GM19467 (cell line): ENCODE data around the gene IL20RA.
A peak's percentile ranks its signal among the peaks of the same experiment; 100 is the strongest.
"Not testable (repeated sequence)": the region's sequence is repeated elsewhere in the genome, so short reads cannot be mapped to it uniquely, and the experiment has no call there.

Experiments
- ATAC-seq: cut with Tn5 transposase; IDR thresholded peaks from one replicate; pipeline ENCODE4 v1.9.1; 2021; ENCODE audit warnings: mild to moderate bottlenecking, moderate library complexity; ENCODE audit not compliant: unreplicated experiment

IL20RA gene, protein sequence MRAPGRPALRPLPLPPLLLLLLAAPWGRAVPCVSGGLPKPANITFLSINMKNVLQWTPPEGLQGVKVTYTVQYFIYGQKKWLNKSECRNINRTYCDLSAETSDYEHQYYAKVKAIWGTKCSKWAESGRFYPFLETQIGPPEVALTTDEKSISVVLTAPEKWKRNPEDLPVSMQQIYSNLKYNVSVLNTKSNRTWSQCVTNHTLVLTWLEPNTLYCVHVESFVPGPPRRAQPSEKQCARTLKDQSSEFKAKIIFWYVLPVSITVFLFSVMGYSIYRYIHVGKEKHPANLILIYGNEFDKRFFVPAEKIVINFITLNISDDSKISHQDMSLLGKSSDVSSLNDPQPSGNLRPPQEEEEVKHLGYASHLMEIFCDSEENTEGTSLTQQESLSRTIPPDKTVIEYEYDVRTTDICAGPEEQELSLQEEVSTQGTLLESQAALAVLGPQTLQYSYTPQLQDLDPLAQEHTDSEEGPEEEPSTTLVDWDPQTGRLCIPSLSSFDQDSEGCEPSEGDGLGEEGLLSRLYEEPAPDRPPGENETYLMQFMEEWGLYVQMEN

GRCh38 chr6:137044366-137045221 is at the start of gene IL20RA:
Gene IL20RA (minus strand): TSS chr6:137044965. CDS start chr6:137044728, 237 bp downstream.
- ATAC-seq, result no peak

DNA sequence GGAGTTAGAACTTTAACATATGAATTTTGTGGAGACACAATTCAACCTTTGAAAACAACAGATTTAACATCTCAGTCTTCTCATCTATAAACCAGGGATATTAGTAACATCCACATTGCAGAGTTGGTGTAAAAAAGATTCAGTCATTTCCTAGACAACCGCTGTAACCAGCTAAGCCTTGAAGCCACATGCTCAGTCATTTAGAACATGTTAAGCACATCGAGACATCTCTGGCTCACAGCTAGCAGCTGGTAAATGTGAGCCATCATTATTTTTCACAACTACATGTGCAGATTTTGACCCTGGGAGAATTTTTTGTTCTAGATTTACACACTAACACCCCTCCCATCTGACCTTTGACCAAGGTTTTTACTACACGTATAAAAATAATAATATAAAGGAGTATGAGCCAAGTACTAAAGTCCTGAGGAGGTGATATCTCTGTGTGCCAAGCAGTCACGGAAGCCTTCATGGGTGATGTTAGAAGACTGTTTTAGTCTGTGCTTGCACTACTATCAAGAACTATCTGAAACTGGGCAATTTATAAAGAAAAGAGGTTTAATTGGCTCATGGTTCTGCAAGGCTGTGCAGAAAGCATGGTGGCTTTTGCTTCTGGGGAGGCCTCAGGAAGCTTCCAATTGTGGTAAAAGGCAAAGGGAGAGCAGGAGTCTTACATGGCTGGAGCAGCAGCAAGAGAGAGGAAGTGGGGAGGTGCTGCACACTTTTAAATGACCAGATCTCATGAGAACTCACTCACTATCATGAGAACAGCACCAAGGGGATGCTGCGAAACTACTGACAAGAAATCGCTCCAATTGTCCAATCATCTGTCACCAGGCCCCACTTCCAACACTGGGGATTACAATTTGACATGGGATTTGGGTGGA is 48.7 kb upstream of the IL20RA start:
- ATAC-seq, result no peak

DNA sequence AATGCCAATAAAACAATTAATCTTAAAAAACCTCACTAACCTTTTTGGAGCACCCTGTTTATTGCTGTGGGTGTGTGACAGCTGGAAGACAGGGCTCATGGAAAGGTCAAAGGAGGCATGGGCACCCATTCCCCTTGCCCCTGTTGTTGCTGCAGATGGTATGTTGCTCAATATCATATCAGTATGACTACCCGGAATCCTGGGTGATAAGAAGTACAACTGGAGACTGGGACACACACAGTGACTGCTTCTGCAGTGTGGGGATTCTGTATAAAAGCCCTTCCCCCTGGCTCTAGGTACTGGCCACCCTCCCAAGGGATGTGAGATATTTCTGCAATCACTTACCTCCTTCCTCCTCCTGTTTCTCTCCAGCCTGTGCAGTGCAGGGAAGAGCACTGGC is 47.3 kb upstream of the IL20RA start:
- ATAC-seq, result no peak

GRCh38 chr6:137089305-137089704 is 44.5 kb upstream of the IL20RA start:
- no peak for ATAC-seq

DNA sequence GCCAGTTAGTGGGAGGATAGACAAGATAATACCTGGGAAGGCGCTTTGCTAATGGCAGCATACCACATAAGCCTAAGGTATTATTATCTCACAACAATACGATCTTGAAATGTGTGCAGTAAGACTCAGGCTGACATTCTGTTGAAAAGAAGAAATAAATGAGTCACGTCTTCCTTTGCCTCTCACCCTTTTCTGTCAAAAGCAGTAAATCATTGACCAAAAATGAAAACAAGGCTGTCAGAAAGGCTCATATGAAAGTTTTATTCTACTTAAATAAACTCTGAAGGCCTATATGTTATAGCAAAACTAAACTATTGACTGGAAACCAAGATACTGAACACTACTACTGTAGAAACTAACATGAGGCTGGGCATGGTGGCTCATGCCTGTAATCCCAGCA is 43.1 kb upstream of the IL20RA start:
- ATAC-seq, result no peak

- no peak for ATAC-seq
These were observed 41.3 kb upstream of the IL20RA start for GRCh38 chr6:137086031-137086430.

DNA sequence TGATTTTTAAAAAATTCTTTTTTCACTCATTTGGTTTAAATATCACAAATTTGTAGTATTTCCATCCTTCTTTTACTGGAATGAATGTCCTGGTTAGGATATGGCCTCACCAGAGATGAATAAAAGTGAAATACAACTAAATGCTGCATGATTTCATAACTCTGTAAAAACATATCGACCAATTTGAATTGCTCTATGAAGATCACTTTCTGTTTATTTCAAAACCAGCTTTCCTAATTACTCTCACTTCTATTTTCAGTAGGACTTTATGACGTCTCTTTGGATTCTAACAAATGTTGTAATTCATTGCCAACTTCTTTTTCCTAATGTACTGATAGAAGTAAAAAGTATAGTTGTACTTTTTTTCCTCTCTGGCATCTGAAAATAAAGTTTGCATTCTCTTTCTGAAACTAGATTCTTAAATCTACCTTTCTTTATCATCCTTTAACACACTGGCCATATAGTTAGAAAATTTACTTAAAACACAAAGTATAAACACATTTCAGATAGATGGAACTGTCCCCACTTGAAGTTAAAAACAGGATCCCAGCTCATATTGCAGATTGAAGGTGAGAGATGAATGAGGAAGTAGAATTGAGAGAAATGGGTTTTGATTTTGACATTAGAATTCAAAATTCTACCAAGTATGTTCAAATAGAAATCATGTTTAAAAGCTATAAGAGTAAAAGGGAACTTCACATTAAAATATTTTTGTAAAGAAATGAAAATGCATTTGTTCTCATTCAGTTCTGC is 40.3 kb upstream of the IL20RA start:
- no peak for ATAC-seq

- no peak for ATAC-seq
These were observed 39.3 kb upstream of the IL20RA start for GRCh38 chr6:137084090-137084489.

- ATAC-seq, result no peak
These were observed 37.2 kb upstream of the IL20RA start for GRCh38 chr6:137081997-137082396.

GRCh38 chr6:137080711-137081110 is 35.9 kb upstream of the IL20RA start:
- no peak for ATAC-seq

- peak; percentile 99 for ATAC-seq
These were observed 31.7 kb upstream of the IL20RA start for GRCh38 chr6:137076277-137077068.

DNA sequence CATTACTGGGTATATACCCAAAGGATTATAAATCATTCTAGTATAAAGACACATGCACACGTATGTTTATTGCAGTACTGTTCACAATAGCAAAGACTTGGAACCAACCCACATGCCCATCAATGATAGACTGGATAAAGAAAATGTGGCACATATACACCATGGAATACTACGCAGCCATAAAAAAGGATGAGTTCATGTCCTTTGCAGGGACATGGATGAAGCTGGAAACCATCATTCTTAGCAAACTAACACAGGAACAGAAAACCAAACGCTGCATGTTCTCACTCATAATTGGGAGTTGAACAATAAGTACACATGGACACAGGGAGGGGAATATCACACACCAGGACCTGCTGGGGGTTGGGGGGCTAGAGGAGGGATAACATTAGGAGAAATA is 31.0 kb upstream of the IL20RA start:
- ATAC-seq, result not testable (repeated sequence)

DNA sequence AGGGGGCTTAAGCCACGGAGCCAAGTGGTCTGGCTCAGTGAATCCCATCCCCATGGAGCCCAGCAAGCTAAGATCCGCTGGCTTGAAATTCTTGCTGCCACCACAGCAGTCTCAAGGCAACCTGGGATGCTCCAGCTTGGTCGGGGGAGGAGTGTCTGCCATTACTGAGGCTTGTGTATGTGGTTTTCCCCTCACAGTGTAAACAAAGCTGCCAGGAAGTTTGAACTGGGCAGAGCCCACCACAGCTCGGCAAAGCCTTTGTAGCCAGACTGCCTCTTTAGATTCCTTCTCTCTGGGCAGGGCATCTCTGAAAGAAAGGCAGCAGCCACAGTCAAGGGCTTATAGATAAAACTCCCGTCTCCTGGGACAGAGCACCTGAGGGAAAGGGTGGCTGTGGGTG is 25.5 kb upstream of the IL20RA start:
- ATAC-seq, result no peak

DNA sequence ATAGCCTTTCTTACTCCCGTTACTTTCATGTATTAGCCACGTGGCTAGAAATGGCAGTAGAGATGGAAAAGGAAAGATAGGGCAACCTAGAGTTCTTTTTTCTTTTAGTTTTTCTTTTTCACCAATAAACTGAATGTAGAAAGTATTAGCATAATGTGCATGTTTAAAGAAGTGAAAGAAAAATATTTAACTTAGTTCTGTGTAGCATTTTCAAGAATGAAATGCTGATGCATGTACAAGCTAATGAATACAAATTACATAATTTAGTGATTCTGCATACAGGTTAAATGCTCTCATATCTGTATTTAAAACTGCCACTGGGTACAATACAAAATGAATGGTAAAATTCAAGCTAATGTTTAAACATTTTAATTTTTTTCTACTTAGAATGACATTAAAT is 22.6 kb upstream of the IL20RA start:
- no peak for ATAC-seq

GRCh38 chr6:137058037-137058436 is 13.3 kb upstream of the IL20RA start:
- no peak for ATAC-seq

GRCh38 chr6:137056121-137056880 is 11.5 kb upstream of the IL20RA start:
- no peak for ATAC-seq

- no peak for ATAC-seq
These were observed 7.2 kb upstream of the IL20RA start for GRCh38 chr6:137051790-137052472.

DNA sequence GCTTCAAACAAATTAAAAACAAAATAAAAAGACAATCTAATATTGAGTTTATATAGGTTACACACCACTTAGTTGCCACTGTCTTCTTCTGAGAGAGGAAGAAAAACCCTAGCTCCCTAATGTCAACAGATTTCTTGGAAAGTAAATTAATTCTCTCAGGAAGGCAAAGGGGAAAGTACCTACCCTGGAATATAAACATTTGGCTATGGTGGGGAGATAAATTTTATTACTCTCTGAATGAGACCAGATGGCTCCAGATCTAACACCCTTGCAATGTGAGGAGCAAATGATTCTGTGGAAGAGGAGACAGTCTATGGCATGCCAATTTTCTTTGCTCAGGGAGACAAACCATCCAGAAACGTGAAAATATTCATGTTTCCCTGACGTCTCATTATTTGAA is 4.3 kb upstream of the IL20RA start:
- no peak for ATAC-seq
